HG02610 (cell line): ENCODE data around the gene TAP1.

Experiments
- ATAC-seq: cut with Tn5 transposase; IDR thresholded peaks from one replicate; pipeline ENCODE4 v1.9.1; 2021; ENCODE audit warnings: mild to moderate bottlenecking, moderate library complexity; ENCODE audit not compliant: unreplicated experiment

The TAP1 gene

GRCh38 chr6:32842021-32842650 lies 11.4 kb downstream of the TAP1 start:
- ATAC-seq, result no peak

DNA sequence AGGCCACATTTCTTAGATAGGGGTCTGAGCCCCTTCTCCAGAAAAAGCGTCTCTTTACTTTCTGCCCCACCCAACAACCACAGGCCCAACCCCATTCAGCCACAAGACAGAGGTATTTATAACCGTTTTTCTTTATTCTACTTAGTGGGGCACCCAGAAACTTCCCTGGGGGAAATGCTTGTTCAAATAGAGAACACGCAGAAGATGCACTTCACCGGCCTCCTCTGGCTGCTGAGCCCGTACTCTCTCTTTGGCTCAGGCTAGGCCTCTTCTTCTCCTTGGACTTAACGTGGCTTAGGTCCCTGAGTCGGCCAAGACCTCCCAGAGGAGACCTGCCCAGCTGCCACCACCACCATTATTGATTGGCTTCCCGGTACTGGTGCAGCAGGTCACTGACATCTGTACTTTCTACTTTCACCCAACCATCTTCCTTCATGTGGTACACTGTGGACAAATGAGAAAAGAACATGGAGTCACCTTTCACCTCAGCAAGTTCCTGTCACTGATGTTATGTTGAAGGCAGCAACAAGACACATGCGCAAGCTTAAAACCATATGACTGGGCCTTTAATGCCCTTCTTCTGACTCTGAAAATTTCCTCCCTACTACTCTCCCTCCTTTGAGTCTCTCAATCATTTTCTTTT lies 12.8 kb downstream of the TAP1 start:
- ATAC-seq, result no peak

GRCh38 chr6:32839356-32839755 lies 14.1 kb downstream of the TAP1 start:
- ATAC-seq, result no peak

GRCh38 chr6:32838114-32838958 lies 15.2 kb downstream of the TAP1 start, which contains the start of gene TAP2:
TSS of gene TAP2 (minus strand) at chr6:32838739. CDS start at chr6:32838233, 506 bp downstream.
- peak; percentile 68 for ATAC-seq

DNA sequence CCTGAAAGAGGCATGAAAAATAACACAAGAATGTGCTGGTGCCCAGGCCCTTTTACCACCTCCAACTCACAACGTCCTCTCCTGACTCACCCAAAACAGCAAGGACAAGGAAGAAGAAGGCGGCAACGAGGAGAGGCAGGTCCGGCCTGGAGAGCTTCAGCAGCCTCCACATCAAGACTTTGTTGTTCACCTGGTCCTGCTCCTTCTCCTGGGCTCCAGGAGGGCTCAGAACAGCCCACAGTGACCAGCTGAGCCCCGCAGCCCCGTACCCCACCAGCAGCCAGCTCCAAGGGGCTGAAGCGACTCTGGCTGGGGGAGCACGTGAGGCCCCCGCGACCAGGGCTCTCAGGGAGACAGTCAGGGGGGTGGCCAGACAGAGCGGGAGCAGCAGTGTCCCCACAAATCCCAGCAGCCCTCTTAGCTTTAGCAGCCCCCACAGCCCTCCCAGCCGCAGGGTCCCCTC lies 15.8 kb downstream of the TAP1 start:
- ATAC-seq, result no peak

DNA sequence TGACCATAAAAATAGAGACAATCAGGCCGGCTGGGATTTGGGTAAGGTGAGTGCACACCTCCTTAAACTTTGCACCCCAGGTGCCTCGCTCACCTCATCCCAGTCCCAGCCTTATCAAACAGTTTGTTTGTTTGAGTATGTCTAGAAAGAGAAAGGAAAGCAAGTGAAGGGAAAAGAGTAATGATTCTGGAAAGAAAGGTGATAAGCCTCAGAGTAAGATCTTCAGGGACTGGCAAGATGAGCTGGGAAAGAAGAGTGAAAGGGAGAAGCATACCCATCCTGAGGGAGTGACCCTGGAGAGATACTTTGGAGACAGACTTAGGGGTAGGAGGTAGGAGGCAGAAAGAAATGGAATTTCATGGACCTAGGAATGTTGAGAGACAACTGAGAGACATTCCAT lies 16.6 kb downstream of the TAP1 start:
- no peak for ATAC-seq

GRCh38 chr6:32835167-32835893 lies 18.2 kb downstream of the TAP1 start:
- no peak for ATAC-seq

- ATAC-seq, result no peak
Measured at GRCh38 chr6:32833664-32834063, 19.8 kb downstream of the TAP1 start.

- ATAC-seq, result no peak
Measured at GRCh38 chr6:32832535-32832934, 21.0 kb downstream of the TAP1 start.

DNA sequence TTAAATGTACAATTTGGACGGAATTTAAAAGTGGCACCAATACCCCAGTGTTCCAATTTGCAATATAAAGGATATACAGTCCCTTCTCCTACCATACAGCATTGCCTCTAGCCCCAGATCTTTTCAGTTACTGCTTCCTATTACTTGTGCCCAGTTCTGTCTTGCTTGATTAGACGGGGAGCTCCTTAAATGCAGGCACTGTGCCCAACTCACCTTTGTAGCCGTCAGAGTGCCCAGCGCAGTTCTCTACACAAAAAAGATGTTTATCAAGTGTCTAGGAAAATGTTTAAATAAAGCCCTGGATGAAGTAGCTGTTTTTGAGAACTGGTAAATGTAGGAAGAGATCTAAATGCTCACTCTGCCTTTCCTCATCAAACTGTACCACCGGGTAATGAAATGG lies 22.6 kb downstream of the TAP1 start:
- ATAC-seq, result no peak

DNA sequence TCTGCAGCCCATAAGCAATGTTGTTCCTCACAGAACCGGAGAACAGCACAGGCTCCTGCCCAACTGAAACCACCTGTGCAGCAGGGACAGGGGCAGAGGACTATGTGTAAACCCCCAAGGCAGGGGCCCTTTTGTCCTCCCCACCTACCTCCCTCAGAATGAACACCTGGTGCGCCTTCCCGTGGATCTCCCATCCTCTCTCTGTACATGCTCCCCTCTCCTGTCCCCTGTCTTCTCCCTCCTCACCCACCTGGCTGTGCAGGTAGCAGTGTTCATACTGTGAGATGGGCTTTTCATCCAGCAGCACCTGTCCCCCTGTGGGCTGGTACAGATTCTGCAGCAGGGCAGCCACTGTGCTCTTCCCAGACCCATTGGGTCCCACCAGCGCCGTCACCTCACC lies 23.5 kb downstream of the TAP1 start:
- ATAC-seq, result no peak

DNA sequence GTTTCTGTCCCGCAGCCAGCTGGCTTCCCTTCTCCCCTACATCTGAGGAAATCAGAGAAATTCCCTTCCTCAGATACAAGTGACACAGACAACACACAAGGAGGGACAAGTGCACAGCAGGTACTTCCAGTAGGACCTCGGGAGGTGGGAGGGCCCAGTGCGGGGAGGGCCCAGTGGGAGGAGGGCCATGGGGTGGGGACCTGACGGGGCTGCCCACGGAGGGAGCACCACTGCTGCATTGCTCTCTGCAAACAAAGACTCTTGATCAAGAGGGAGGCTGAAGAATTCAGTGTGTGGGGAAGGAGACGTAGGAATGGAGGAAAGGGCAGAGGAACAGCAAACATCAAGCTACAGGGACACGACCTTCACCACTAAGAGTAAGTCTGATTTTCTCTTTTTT lies 24.0 kb downstream of the TAP1 start:
- ATAC-seq, result no peak

DNA sequence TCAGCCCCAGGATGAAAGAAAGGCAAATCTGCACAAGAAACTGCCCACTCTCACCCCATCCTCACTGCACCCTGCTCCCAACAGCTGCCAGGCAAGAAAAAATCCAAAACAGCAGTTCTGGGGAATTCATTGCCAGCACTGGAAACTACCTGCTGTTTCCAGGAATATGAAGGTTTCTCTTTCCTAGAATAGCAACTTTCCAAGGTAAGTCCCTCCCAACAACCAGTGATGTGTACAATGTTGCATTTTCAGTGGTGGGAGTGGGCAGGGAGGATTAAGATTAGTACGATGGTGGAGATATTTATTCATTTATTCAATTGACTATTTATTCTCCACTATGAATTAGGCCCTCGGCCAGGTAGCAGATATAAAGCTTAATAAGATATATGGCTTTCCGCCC lies 26.5 kb downstream of the TAP1 start:
- ATAC-seq, result no peak

DNA sequence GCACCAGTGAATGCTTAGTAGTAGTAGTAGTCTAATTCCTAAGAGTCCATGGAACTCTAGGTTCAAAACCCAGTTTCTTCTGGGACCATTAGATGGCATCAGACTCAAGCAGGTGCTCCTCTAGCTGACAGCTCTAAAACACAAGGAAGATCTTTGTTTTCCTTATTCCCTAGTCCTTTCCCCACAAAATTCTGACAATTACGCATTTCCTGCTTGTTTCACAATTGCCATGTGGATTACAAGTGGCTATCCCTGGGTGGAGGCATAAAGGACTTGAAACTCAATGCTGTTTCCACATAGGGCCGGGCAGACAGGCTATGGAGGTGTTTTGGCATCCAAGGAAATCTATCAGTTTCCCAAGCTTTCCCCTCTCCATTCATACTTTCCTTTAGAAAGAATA lies 27.5 kb downstream of the TAP1 start:
- no peak for ATAC-seq

DNA sequence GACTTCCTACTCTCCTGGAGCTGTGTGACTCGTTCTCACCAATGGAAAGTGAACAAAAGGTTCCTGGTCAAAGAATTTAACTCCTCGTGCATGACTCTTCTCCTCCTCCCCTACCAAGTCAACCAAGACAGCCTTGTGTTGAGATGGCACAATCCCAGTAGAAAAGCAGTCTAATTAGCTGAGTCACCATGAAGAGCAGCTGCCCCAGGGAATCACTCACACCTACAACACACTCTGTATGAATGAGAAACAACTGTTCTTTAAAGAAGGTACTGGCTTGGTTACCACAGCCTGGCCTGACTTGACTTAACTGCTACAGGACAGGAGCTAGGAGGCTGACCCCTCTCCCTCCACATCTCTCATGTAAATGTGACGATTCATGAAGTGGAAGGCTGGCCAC lies 33.8 kb downstream of the TAP1 start:
- no peak for ATAC-seq

DNA sequence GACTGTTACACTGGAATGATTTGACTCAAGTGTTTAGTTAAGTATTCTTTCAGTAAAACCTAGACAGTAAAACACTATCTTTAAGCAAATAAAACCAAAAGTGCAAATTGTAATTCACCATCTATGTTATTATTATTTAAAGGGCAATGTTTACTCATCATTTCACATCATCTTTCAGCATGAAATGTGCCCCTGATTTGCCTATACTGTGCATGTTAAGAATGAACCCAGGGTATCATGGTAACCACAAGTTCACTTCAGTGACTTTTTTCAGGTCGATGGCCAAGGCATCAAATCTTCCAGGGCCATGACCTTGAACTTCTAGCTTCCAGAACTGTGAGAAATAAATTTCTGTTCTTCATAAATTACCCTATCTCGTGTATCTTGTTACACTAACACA lies 34.6 kb downstream of the TAP1 start:
- ATAC-seq, result no peak

- ATAC-seq, result peak; percentile 44
Measured at GRCh38 chr6:32816746-32817204, 36.7 kb downstream of the TAP1 start, which contains the start of gene HLA-DOB. TSS of gene HLA-DOB (minus strand) at chr6:32817002. CDS start at chr6:32816951, 51 bp downstream.

DNA sequence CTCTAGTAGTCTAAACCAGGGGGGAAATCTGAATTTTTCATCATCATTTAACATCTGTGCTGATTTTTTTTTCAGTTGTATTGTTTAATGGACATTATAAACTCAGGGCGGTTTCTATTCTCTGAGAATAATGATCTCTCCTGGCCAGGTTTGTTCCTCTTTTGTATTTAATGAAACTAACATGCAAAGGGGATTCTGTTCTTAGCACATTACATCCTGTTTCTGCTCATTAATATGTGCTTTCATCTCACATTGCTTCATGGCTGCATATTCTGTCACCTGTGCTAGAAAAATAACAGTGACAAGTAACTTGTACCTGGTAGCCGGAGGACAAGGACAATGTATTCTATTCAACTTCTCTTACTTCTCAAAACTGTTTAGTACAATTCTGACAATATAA lies 37.5 kb downstream of the TAP1 start:
- no peak for ATAC-seq

- ATAC-seq, result no peak
Measured at GRCh38 chr6:32815115-32815514, 38.4 kb downstream of the TAP1 start.

GRCh38 chr6:32814145-32814544 lies 39.4 kb downstream of the TAP1 start:
- ATAC-seq, result peak; percentile 47

DNA sequence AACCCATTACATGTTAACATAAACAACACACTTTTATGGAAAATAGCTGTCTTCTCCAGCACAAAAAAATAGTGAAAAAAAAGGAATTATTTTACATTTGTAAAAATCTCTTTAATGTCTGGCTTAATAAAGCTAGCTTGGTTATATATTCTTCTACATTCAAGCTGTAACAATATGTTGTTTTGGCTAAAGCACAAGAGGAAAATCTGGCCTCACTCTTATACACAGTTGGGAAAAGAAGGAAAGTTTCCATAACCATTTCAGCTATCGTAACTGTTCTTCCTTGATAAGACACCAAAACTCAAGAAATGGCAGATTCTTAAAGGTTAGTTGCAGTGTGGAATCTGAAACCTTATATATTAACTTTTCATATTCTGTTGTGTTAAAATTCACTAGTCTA lies 44.3 kb downstream of the TAP1 start:
- no peak for ATAC-seq
